HG03159 (cell line): ENCODE results near the gene POLR2M.

Experiments used
- ATAC-seq: cut with Tn5 transposase; IDR thresholded peaks from one replicate; pipeline ENCODE4 v1.9.1; 2021; ENCODE audit warnings: mild to moderate bottlenecking, moderate library complexity; ENCODE audit not compliant: unreplicated experiment

Gene POLR2M

GRCh38 chr15:57691082-57691481, 15.4 kb upstream of the POLR2M start:
- ATAC-seq: no peak

- ATAC-seq: no peak
These were observed 13.8 kb upstream of the POLR2M start for GRCh38 chr15:57692709-57693108.

- no peak for ATAC-seq
These were observed 12.2 kb upstream of the POLR2M start for GRCh38 chr15:57694279-57694678.

GRCh38 chr15:57696146-57696545, 10.4 kb upstream of the POLR2M start:
- no peak for ATAC-seq

- no peak for ATAC-seq
These were observed 8.9 kb upstream of the POLR2M start for GRCh38 chr15:57697588-57697987.

- ATAC-seq: no peak
These were observed 8.3 kb upstream of the POLR2M start for GRCh38 chr15:57698243-57698642.

GRCh38 chr15:57698991-57699390, 7.5 kb upstream of the POLR2M start:
- no peak for ATAC-seq

GRCh38 chr15:57703387-57703786, 3.1 kb upstream of the POLR2M start:
- no peak for ATAC-seq

GRCh38 chr15:57704441-57704840, 2.1 kb upstream of the POLR2M start:
- no peak for ATAC-seq

- no peak for ATAC-seq
These were observed 639 bp upstream of the POLR2M start for GRCh38 chr15:57705746-57706404.

GRCh38 chr15:57708047-57708446, 1.5 kb downstream of the POLR2M start:
- no peak for ATAC-seq

- no peak for ATAC-seq
These were observed 11.8 kb downstream of the POLR2M start for GRCh38 chr15:57718309-57718708.

- no peak for ATAC-seq
These were observed 14.4 kb downstream of the POLR2M start for GRCh38 chr15:57720867-57721266.

- no peak for ATAC-seq
These were observed 19.9 kb downstream of the POLR2M start for GRCh38 chr15:57726411-57726810.

GRCh38 chr15:57727031-57727430, 20.5 kb downstream of the POLR2M start:
- ATAC-seq: no peak

- no peak for ATAC-seq
These were observed 21.9 kb downstream of the POLR2M start for GRCh38 chr15:57728436-57728835.

GRCh38 chr15:57730876-57731275, 24.4 kb downstream of the POLR2M start:
- ATAC-seq: no peak

GRCh38 chr15:57731530-57732103, 25.1 kb downstream of the POLR2M start:
- ATAC-seq: no peak

GRCh38 chr15:57732526-57733331, 26.2 kb downstream of the POLR2M start:
- no peak for ATAC-seq

GRCh38 chr15:57734860-57735259, 28.3 kb downstream of the POLR2M start:
- no peak for ATAC-seq

GRCh38 chr15:57735431-57735830, 28.9 kb downstream of the POLR2M start:
- ATAC-seq: no peak

GRCh38 chr15:57735891-57736290, 29.4 kb downstream of the POLR2M start:
- ATAC-seq: no peak
